NCI-H345 (cell line): ENCODE data around the gene VWF.

ENCODE experiments used
- DNase-seq: peaks from one replicate; lab custom pipeline; 2025; lab: John Stamatoyannopoulos, UW

The VWF gene

DNA sequence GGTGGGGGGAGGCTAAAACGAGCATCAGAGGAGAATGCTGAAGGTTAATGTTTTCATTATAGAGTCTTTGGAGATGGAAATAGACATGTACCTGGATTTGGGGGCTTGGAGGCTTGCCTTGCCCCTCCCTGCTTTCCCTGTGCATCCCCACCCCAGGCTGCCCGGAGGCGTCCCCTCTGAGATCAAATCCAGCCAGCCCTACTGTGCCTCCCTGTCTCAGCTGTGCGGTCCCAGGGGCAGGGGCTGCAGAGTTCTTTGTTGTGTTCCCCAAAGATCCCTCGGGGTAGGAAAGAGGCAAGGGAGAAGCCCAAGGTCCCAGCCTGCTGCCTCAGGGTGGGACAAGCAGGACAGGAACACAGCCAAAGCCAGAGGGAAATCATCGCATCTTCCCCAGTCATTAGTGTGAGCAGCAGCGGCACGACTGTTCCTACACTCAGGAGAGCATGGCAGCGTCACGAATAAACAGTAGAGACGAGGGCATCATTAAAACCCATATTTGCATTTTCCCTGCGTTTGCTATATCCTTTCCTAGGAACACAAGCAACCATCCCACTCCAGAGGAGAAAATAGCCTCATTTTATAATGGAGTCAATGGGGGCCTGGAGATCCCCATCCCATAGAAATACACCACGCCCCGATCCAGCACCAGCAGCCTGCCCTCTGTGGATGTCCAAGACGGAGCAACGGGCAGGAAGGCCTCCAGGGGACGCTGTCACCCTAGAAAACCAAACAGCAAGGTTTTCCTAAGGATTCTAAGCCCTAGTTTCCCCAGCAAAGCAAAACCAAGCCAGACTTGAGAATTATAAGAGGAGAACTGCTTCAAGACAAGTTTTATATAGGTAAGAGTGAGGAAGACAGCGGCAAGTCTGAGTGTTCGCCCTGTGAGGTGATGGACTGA, 211.8 kb downstream of the VWF start:
- no peak for DNase-seq

DNA sequence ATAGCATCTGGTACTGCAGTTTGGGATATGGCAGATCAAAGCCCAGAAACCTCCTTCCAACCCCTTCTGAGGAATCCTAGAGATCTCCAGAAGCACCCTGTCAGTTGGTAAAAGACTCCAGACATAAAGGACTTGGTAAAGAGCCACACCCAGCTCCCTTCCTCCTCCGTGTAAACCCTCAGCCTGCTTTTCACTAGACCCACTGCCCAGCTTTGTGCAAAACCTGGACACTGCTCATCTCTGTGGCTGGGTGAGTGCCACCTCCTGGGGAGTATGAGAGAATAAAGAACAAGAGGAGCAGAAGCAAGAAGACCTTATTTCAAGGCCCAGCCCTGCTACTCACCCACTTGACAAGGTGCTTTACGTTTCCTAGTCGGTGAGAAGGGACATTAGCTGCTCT, 212.5 kb downstream of the VWF start:
- no peak for DNase-seq

DNA sequence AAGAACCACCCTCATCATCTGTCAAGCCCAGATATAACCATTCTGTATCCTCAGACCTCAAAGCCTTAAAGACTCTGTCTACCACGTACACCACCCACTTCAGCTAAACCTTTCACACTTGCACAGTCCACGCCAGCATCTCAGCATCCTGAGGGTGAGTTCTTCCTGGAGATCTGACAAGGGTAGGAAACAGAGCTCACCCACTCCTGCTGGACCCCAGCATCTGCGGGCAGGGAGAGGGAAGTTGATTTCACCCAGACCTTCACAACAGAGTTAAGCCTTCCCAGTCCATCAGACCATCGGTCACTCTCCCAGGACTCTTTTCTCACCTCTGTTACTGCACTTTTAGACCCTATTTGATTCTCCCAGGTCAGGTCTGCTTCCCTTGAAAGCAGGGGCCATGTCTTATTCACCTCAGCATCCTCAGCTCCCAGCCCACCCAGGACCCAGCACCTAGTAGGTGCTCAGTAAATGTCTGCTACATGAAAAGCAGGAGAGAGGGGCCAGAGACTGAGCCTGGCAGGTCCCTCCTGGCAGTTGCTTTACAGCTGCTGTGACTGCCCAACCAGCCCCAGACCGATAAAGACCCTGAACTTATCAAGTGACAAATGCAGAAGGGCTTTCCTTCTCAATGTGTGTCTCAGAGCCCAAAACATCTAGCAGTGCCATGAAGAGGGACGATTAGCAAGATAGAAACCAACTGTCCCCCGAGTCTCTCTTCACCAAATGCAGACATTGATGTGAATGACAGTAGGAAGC, 213.5 kb downstream of the VWF start:
- no peak for DNase-seq

DNA sequence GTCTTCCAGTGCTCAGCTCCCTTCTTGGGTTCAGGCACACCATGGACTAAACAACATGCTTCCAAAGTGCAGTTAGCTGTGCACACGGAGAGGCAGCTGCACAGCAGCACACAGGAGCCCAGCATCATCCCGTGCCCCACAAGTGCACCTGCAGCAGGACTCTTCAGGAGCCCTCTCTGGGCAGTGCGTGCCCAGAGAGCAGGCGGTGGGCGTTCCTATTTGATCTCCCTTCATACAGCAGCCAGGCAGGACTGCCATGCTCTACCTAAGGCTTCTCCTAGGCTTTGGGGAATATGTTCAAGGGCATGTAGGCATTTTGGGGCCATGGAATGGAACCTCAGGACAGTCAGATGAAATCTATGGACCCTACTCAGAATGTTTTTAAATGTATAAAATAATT, 214.9 kb downstream of the VWF start:
- no peak for DNase-seq

DNA sequence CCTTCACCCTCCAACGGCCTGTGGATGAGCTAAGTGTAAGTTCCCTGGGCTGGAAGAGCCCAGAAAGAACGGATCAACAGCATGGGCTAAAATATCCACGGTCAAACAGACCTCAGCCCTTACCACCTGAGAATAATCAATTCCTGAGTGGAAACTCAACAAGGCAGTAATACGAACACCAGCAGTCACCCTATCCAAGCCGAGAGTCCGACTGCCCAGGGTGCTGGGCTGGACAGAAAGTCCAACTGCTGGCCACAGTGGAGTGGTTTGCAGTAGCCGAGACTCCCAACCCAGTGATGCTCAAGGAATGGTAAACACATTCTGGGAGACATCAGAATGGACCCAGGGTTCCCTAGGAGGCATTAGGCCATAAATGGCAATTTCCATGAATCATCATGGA, 216.2 kb downstream of the VWF start:
- no peak for DNase-seq

DNA sequence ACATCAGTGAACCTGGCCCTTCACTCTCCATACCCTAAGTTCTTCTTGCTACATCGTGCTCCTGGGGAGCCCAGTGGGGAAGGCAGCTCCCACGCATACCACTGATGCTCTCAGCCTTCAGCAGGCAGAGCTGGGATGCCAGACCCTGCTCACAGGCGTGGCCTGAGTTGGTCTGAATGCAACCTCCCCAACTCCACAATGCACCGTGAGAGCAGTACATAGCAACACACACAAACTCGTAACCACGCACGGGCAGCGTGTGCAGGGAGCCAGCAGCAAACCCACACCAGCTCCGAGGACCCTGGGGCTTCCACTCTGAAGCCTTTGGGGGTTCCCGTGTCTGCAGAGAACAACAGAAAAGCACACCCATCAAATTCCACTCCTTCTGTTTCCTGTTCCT, 216.7 kb downstream of the VWF start:
- DNase-seq = no peak

DNA sequence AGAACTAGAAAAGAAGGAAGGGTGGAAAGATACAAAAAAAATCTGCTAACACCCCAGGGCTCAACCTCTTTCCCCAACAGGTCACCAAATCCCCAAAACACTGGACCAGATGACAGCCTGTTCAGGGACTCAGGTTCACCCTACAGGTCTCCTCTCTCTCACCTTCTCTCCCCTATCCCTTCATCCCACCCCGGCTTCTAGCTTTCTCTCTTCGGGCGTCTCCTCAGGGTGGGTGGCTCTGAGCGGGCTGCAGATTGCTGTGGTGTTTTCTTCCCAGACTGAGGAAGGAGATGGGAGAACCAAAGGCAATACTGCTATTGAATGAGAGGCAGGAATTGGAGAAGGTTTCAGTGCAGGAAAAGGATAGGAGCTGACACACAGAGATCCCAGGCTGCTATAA, 218.7 kb downstream of the VWF start:
- no peak for DNase-seq

DNA sequence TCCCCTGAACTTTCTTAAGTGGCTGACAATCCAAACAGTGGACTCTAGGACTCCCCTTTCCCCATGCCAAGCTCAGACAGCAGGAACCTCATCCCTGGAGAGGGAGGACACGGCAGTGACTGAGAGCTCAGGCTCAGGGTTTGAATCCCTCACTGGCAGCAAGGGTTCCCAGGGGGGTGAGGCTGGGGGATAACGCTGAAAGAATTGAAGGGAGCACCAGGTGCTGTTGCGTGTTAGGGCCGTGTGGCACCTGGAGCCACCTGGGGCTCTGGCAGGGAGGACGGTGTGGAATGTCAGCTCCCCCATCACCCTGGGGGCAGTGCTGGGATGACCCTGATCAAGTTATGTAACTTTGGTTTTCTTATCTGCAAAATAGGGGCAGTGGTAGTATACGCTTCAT, 219.5 kb downstream of the VWF start:
- DNase-seq = no peak

DNA sequence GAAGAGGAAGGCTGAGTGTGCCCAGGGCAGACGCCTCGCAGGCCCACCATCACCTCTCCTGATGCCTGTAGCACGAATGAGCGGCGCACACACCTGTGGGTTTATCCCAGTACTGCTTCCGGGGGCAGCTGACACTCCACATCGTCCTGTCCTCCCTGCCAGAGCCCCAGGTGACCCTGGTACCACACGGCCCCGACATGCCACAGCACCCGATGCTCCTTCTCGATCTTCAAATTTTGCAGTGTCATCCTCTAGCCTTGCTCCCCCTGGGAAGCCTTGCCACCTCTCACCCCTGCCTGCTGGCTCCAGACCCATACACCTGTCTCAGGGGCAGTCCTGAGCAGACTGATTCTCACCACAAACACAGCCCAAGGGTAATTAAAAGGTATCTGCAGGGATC, 220.0 kb downstream of the VWF start:
- DNase-seq = no peak

DNA sequence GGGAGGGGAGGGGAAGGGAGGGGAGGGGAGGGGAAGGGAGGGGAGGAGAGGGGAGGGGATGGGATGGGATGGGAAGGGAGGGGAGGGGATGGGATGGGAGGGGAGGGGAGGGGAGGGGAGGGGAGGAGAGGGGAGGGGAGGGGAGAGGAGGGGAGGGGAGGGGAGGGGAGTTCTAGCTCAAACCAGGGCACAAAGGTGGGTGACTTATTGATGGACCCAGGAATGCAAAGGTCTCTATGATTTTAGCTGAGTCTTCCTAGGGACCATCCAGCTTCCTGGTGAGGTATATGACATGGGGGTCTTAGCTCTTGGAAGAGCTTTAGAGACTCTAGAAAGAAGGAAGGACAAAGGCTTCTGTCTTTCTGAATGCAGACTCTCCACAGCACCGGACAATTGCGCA, 221.7 kb downstream of the VWF start:
- no peak for DNase-seq

DNA sequence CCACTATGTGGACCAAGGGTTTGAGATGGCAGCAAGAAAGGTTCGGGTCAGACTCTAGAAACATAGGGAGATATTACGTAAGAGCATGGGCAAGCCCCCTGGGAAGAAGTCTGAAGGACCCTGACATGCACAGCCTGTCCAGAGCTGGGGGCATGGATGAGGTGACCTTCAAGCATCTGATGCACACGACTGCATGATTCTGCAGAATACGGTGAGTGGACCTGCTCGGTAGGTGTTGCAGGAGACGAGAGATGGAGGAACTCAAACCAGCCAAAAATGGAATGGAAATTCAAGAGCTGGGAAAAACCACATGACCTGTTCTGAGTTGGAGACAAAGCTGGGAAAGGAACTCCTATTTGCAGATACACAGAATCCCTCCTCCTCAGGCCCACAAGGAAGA, 223.1 kb downstream of the VWF start:
- no peak for DNase-seq

DNA sequence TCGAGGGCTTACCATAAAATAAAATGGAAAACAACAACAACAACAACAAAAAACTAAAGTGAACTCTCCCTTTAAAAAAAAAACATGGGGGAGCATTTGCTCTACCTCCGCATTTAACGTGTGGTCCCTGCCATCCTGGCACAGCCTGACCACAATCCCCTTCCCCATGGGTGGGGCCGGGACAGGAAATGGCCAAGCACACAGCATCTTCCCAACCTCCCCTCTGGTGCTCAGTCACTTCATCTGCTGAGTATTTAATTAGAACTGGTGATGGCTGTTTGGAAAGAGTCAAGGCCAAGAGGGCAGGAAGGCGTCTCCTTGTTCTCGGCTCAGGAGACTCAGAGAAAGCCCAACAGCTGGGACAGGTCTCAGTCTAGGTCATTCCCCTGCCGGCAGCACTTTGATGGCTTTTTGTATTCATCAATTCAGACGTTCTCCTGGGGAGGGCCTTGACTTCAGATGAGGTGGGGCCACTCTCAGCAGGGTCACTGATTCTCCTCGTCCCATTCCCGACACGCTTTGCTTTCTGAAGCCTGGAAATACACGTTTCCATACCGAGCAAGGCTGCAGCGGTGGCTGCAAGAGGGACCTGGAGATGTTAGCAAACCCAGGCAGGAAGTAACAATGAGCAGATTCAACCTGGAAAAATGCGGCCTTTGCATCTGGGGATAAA, 223.8 kb downstream of the VWF start:
- no peak for DNase-seq

DNA sequence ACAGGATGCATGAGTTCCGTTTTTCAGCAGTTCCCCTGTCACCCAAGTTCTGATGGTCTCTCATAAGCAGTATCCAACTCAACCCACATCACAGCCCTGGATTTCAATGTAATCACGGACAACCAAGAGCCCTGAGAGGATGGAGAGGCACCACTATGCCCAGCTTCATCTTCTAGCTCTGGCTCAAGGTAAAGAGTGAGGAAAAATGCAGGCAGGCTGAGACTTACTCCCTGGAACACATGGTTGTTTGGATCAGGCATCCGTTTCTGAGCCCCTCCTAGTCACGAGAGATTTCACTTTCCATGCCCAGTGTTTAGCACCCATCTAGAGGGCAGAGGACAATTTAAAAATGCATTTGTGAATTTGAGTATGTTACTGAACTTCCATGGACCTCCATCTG, 224.4 kb downstream of the VWF start:
- DNase-seq = no peak

DNA sequence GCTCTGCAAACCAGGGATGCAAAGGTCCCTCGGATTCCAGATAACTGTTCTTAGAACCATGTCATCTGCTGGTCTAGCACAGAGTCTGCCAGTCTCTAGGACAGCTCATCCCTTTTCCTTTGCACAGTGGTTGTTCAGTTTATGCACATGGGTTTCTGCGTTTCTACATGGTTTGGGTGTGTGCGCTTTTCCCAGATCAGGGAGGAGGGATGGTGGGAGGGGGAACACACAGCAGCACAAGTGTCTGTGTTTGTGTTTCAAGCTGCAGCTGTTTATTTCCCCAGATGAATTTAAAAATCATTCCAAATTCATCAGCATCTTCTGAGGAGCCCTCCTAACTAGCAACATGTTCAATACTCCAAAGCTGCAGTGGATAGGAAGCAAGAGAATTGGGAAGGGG, 224.8 kb downstream of the VWF start:
- no peak for DNase-seq

DNA sequence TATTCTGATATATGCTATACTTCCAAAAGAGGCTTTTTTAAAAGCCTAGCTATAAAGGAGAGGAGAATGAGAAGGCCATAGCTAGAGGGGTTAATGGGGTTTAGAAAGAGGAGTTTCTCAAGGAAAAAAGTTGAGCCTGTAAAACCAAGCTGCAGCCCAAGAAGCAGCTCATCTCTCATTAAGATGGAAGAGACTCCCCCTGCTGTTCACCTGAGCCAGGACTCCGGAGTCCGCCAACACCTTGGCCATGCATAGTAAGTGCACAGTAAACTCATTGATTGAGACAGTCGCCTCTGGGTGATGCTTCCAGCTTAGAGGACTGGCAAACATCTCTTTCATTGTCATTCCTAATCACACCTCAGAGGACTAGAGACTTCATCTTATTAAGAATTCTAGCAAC, 225.6 kb downstream of the VWF start:
- no peak for DNase-seq
